ENCODE results near the gene CDC16. TPM values are rescaled to one million over a fixed set of nuclear protein-coding genes. Genes with fewer than 3 reads are reported as not detected.

CDC16 gene
- total RNA-seq, 1 donor from 2014 or later: 109 TPM

- H3K36me3 Mint-ChIP-seq: peaks cover 41% of the 10 kb centered on the region
- no peak for TF ChIP-seq CTCF (IDR thresholded peaks at IDR 0.05; ENCODE audit: unreplicated experiment)
- no peak overlapping the region for H3K27ac Mint-ChIP-seq
- no peak for DNase-seq (ENCODE audit: low spot score in 2 of 2, unreplicated experiment in 2 of 2)
- H3K4me1 Mint-ChIP-seq: no peaks in the 10 kb centered on the region
- H3K27me3 Mint-ChIP-seq (ENCODE audit: low read depth): no peaks in the 10 kb centered on the region
- H3K9me3 Mint-ChIP-seq: no peaks in the 10 kb centered on the region
- no peak overlapping the region for H3K4me3 Mint-ChIP-seq
Measured at GRCh38 chr13:114296448-114296847, 61.8 kb downstream of the CDC16 start.

- Mint-ChIP-seq H3K9me3 (no peaks in the 10 kb centered on the region), H3K27me3 (ENCODE audit: low read depth) (no peaks in the 10 kb centered on the region), H3K4me3 (no peak overlapping the region), H3K36me3 (peaks cover 43% of the 10 kb centered on the region), H3K4me1 (no peaks in the 10 kb centered on the region), H3K27ac (no peak overlapping the region)
- DNase-seq (ENCODE audit: low spot score in 2 of 2, unreplicated experiment in 2 of 2): no peak
- no peak for TF ChIP-seq CTCF (IDR thresholded peaks at IDR 0.05; ENCODE audit: unreplicated experiment)
Measured at GRCh38 chr13:114296902-114297301, 62.2 kb downstream of the CDC16 start.

- Mint-ChIP-seq H3K4me1 (no peaks in the 10 kb centered on the region), H3K27ac (no peak overlapping the region), H3K9me3 (no peaks in the 10 kb centered on the region), H3K27me3 (ENCODE audit: low read depth) (no peaks in the 10 kb centered on the region), H3K4me3 (no peak overlapping the region), H3K36me3 (peaks cover 32% of the 10 kb centered on the region)
- DNase-seq (ENCODE audit: low spot score in 2 of 2, unreplicated experiment in 2 of 2): no peak
- TF ChIP-seq CTCF (IDR thresholded peaks at IDR 0.05; ENCODE audit: unreplicated experiment): no peak
Measured at GRCh38 chr13:114298866-114299265, 64.2 kb downstream of the CDC16 start.

- no peak for DNase-seq (ENCODE audit: low spot score in 2 of 2, unreplicated experiment in 2 of 2)
- peaks cover 30% of the 10 kb centered on the region for H3K36me3 Mint-ChIP-seq
- no peak overlapping the region for H3K4me3 Mint-ChIP-seq
- no peak overlapping the region for H3K27ac Mint-ChIP-seq
- no peak for TF ChIP-seq CTCF (IDR thresholded peaks at IDR 0.05; ENCODE audit: unreplicated experiment)
- H3K4me1 Mint-ChIP-seq: no peaks in the 10 kb centered on the region
- no peaks in the 10 kb centered on the region for H3K9me3 Mint-ChIP-seq
- no peaks in the 10 kb centered on the region for H3K27me3 Mint-ChIP-seq (ENCODE audit: low read depth)
Measured at GRCh38 chr13:114299604-114300305, 65.1 kb downstream of the CDC16 start.

GRCh38 chr13:114303700-114304327 is 69.1 kb downstream of the CDC16 start:
- DNase-seq (ENCODE audit: low spot score in 2 of 2, unreplicated experiment in 2 of 2): no peak
- H3K36me3 Mint-ChIP-seq: peaks cover 26% of the 10 kb centered on the region
- no peaks in the 10 kb centered on the region for H3K9me3 Mint-ChIP-seq
- H3K27me3 Mint-ChIP-seq (ENCODE audit: low read depth): no peaks in the 10 kb centered on the region
- no peak for TF ChIP-seq CTCF (IDR thresholded peaks at IDR 0.05; ENCODE audit: unreplicated experiment)
- H3K4me3 Mint-ChIP-seq: no peak overlapping the region
- H3K4me1 Mint-ChIP-seq: no peaks in the 10 kb centered on the region
- no peak overlapping the region for H3K27ac Mint-ChIP-seq
